Nephron (organoid): ENCODE results near the gene AHRR.
"Not testable (repeated sequence)": the region's sequence is repeated elsewhere in the genome, so short reads cannot be mapped to it uniquely, and the experiment has no call there.

Experiments
- H3K27ac Mint-ChIP-seq, 3 experiments: 2 replicates each; pipeline ENCODE4 v1.8.0; 2020; ENCODE audit warnings: mixed read lengths in 3 of 3, mild to moderate bottlenecking in 2 of 3, moderate library complexity in 1 of 3
- H3K27me3 Mint-ChIP-seq: 2 replicates; pipeline ENCODE4 v1.8.0; 2021; ENCODE audit warnings: low read depth, mild to moderate bottlenecking, moderate library complexity, mixed read lengths
- H3K36me3 Mint-ChIP-seq: 2 replicates; pipeline ENCODE4 v1.8.0; 2020; ENCODE audit warnings: low read depth, mixed read lengths
- H3K4me1 Mint-ChIP-seq: 2 replicates; pipeline ENCODE4 v1.8.0; 2020; ENCODE audit warnings: mixed read lengths
- H3K4me3 Mint-ChIP-seq, 3 experiments: 2 replicates each; pipeline ENCODE4 v1.8.0; 2020; ENCODE audit warnings: mild to moderate bottlenecking in 3 of 3, mixed read lengths in 3 of 3, moderate library complexity in 2 of 3
- H3K9me3 Mint-ChIP-seq: 2 replicates; pipeline ENCODE4 v1.8.0; 2020; ENCODE audit warnings: mixed read lengths
- TF ChIP-seq, protein P1 (sequence below), 3 experiments: fragments of 200-600 bp; sonication (generic); IDR thresholded peaks; one replicate each; pipeline ENCODE4 v1.5.0; 2021; ENCODE audit warnings: antibody characterized with exemption in 3 of 3; ENCODE audit not compliant: unreplicated experiment in 3 of 3

AHRR gene

DNA sequence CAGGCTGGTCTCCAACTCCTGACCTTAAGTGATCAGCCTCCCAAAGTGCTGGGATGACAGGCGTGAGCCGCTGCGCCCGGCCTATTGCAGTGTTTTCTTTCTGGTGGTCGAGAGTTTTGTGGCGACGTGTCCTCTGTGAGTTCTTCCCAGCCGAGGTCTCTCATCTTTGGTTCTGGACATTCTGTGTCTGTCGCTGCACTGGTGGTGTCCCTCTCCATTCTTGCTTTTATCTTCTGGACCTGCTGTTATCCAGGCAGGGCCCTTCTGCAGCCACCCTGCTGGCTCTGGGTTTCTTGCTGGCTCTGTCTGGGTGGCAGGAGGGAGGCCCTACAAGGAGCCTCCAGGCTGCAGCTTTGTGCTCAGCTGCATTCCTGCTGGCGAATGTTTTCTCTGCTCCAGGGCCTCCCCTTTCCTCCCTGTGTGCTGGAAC, 72.3 kb downstream of the AHRR start:
- peaks cover 29% of the 10 kb centered on the region for H3K4me1 Mint-ChIP-seq
- H3K27me3 Mint-ChIP-seq: no peaks in the 10 kb centered on the region
- H3K9me3 Mint-ChIP-seq: no peaks in the 10 kb centered on the region
- H3K4me3 Mint-ChIP-seq: peak overlapping the region in 1 of 3 experiments; percentile 46
- TF ChIP-seq, protein P1, sequence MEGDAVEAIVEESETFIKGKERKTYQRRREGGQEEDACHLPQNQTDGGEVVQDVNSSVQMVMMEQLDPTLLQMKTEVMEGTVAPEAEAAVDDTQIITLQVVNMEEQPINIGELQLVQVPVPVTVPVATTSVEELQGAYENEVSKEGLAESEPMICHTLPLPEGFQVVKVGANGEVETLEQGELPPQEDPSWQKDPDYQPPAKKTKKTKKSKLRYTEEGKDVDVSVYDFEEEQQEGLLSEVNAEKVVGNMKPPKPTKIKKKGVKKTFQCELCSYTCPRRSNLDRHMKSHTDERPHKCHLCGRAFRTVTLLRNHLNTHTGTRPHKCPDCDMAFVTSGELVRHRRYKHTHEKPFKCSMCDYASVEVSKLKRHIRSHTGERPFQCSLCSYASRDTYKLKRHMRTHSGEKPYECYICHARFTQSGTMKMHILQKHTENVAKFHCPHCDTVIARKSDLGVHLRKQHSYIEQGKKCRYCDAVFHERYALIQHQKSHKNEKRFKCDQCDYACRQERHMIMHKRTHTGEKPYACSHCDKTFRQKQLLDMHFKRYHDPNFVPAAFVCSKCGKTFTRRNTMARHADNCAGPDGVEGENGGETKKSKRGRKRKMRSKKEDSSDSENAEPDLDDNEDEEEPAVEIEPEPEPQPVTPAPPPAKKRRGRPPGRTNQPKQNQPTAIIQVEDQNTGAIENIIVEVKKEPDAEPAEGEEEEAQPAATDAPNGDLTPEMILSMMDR (IDR thresholded peaks at IDR 0.05; ENCODE audit: unreplicated experiment in 3 of 3): no peak
- peak overlapping the region; percentile 82 to 96 (median 90) for H3K27ac Mint-ChIP-seq
- H3K36me3 Mint-ChIP-seq: no peaks in the 10 kb centered on the region

DNA sequence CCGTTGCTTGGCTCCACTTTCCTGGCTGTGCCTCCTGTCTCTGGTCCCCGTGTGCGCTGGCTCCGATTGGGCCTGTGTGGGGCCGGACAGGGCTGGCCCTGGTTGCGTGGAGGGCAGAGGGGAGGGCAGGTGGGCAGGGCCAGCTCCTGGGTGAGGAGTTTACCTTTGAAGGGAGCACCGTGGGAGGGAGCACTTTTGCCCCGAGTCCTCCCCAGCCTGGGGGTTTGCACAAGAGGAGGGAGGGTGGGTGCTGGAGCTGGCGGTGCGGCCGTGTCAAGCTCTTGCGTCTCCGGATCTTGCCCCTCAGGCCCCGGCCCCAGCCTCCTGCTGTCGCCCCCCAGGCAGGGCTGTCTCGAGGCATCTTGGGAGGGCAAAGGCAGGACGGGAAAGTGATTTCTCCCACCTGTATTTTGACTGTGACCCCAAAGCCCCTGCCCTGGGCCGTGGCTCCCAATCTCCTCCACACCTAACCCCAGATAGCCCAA, 73.2 kb downstream of the AHRR start:
- Mint-ChIP-seq H3K9me3 (no peaks in the 10 kb centered on the region), H3K4me1 (peaks cover 35% of the 10 kb centered on the region), H3K36me3 (no peaks in the 10 kb centered on the region), H3K27ac (peak overlapping the region in 2 of 3 experiments; percentile 75 to 78), H3K27me3 (peaks cover 3% of the 10 kb centered on the region), H3K4me3 (peak overlapping the region in 1 of 3 experiments; percentile 21)
- TF ChIP-seq, protein P1 (IDR thresholded peaks at IDR 0.05; ENCODE audit: unreplicated experiment in 3 of 3): no peak

DNA sequence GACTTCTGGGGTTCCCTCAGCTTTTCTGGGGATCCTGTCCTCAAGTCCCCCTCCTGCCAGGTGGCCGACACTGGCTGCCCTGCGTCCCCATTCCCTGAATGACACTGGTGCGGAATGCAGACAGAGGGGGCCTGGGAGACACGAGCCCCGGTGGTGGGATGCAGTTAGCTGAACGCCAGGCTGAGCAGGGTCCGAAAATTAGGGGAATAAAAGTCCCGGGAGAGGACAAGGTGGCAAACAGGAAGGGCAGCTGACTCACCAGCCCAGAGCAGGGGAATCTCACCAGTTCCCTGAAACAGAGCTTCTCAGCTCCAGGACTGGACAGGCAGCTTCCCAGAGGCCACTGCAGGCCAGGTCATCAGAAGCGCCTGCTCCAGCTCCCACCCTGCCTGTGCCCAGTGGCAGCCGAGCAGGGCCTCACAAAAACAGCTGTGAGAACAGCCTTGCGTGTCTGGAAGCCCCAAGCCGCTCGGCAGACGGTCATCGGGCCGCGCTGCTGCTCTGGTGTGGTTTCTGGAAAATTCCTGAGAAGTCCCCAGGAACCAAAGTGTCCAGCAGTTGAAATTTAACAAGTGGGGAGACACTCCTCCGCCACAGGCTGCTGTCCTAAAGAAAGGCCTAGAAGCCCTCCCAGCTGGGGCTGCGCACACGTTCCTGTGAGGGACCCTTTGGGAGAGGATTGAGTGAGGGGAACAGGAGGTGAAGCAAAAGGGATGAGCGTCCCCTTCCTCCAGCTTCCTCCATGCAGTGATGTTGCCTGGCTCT, 73.8 kb downstream of the AHRR start:
- Mint-ChIP-seq H3K4me3 (no peak overlapping the region), H3K27ac (peak overlapping the region; percentile 75 to 78 (median 76)), H3K27me3 (peaks cover 9% of the 10 kb centered on the region), H3K36me3 (no peaks in the 10 kb centered on the region), H3K9me3 (no peaks in the 10 kb centered on the region), H3K4me1 (peaks cover 38% of the 10 kb centered on the region)
- TF ChIP-seq, protein P1 (IDR thresholded peaks at IDR 0.05; ENCODE audit: unreplicated experiment in 3 of 3): no peak

DNA sequence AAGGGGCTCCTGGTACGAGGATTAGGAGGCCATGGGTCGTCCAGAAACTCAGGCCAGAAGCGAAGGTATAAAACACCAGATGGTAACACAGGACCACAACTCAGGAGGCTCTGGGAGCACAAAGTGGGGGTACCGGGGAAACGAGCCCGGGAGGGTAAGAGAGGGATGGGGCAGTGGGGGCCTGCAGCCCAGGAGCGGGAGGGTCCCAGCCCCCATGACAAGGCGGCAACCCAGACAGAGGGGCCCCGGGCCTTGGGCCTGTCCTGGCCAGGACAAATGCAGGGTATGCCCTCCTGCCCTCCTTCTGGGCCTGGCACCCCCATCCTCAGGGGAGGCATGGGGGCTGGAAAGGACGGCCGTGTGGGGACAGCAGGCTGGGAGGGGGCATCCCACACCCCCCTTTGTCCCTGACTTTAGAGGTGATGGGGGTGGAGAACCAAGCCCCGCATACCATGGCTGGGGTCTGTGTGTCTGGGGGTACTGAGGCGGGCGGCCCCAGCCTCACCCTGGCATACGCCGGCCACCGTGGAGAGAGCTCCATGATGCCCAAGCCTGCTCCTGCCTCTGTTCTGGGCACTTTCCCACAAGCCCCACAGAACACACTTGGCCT, 74.5 kb downstream of the AHRR start:
- Mint-ChIP-seq H3K9me3 (no peaks in the 10 kb centered on the region), H3K4me3 (no peak overlapping the region), H3K27ac (peak overlapping the region; percentile 75 to 83 (median 76)), H3K27me3 (peaks cover 10% of the 10 kb centered on the region), H3K4me1 (peaks cover 40% of the 10 kb centered on the region), H3K36me3 (no peaks in the 10 kb centered on the region)
- TF ChIP-seq, protein P1 (IDR thresholded peaks at IDR 0.05; ENCODE audit: unreplicated experiment in 3 of 3): no peak

DNA sequence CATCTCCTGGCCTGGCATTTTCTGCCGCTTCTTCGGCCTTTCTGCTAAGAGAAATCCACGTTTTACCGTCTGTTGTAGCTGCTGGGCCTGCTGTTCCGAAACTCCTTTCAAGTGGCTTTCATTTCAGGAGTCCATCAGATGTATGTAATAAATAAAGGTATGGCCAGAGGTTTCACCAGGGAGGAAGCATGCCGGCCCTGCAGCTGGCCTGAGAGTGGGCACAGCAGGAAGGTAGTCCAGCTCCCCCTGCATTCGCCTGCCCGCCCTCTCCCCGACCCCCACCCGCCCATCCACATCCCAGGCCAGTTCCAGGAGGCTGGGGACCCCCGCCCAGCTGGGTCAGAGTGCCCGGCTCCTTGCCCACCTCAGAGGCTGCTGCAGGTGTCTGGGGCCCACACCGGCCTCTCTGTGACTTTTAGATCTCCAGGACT, 75.0 kb downstream of the AHRR start:
- H3K27ac Mint-ChIP-seq: peak overlapping the region; percentile 50 to 83 (median 75)
- TF ChIP-seq, protein P1 (IDR thresholded peaks at IDR 0.05; ENCODE audit: unreplicated experiment in 3 of 3): no peak
- no peaks in the 10 kb centered on the region for H3K36me3 Mint-ChIP-seq
- H3K4me1 Mint-ChIP-seq: peaks cover 40% of the 10 kb centered on the region
- no peaks in the 10 kb centered on the region for H3K9me3 Mint-ChIP-seq
- H3K4me3 Mint-ChIP-seq: no peak overlapping the region
- H3K27me3 Mint-ChIP-seq: peaks cover 10% of the 10 kb centered on the region

DNA sequence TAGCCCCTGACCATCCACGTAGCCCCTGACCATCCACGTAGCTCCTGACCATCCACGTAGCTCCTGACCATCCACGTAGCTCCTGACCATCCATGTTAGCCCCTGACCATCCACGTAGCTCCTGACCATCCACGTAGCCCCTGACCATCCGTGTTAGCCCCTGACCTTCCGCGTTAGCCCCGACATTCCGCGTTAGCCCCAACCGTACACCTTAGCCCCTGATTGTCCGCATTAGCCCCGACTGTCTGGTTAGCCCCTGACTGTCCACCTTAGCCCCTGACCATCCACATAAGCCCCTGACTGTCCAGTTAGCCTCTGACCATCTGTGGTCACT, 76.6 kb downstream of the AHRR start:
- H3K9me3 Mint-ChIP-seq, H3K27ac Mint-ChIP-seq, H3K4me3 Mint-ChIP-seq, H3K36me3 Mint-ChIP-seq: not testable (repeated sequence)
- H3K27me3 Mint-ChIP-seq: peaks cover 13% of the 10 kb centered on the region
- peaks cover 35% of the 10 kb centered on the region for H3K4me1 Mint-ChIP-seq
